GM12892 (cell line): ENCODE results near the gene OXT.

Source experiments
- POLR2A ChIP-seq: IDR thresholded peaks from 2 replicates; pipeline ENCODE4 v1.6.1; 2011; ENCODE audit warnings: low read depth, low read length, control low read depth
- POLR2AphosphoS5 ChIP-seq: IDR thresholded peaks from 2 replicates; pipeline ENCODE4 v1.6.1; 2011; ENCODE audit warnings: low read depth, low read length, control low read depth

GRCh38 chr20:3040086-3040485 is 31.3 kb upstream of the OXT start:
- TF ChIP-seq POLR2A (no peak), POLR2AphosphoS5 (no peak)
